Calu3 (cell line): Measurements from ENCODE around the gene DNAJB14. TPM values are rescaled to one million over a fixed set of nuclear protein-coding genes. Genes with fewer than 3 reads are reported as not detected.
A peak's percentile ranks its signal among the peaks of the same experiment; 100 is the strongest.

Experiments used
- Bru-seq: library from RNA; stranded (reverse); fragments of 400-500 nt; gene quantifications from one replicate; lab custom pipeline; 2021; lab: Mats Ljungman, UMichigan
- BruChase-seq, 2 experiments: library from RNA; stranded (reverse); fragments of 400-500 nt; gene quantifications; one replicate each; lab custom pipeline; 2021; lab: Mats Ljungman, UMichigan
- BruUV-seq: library from RNA; stranded (reverse); fragments of 400-500 nt; replicated peaks from 2 replicates; lab custom pipeline; 2021; lab: Mats Ljungman, UMichigan
- CTCF ChIA-PET: fragments of 300-600 bp; sonication (Branson Sonifier 250); formaldehyde crosslinking; loops from one replicate; lab custom pipeline; 2022; ENCODE audit warnings: antibody characterized with exemption; lab: Charles Lee
- DNase-seq: peaks from one replicate; pipeline ENCODE4 v3.0.0; 2022
- H3K27ac Mint-ChIP-seq: one replicate; pipeline ENCODE4 v1.8.0; 2022; ENCODE audit warnings: mixed read lengths; ENCODE audit not compliant: unreplicated experiment
- H3K27me3 Mint-ChIP-seq: one replicate; pipeline ENCODE4 v1.8.0; 2022; ENCODE audit warnings: mixed read lengths; ENCODE audit not compliant: unreplicated experiment
- H3K36me3 Mint-ChIP-seq: one replicate; pipeline ENCODE4 v1.8.0; 2022; ENCODE audit warnings: mild to moderate bottlenecking, moderate library complexity, mixed read lengths; ENCODE audit not compliant: insufficient read depth, unreplicated experiment
- H3K4me1 Mint-ChIP-seq: one replicate; pipeline ENCODE4 v1.8.0; 2022; ENCODE audit warnings: mild to moderate bottlenecking, low read depth, mixed read lengths; ENCODE audit not compliant: unreplicated experiment
- H3K4me3 Mint-ChIP-seq: one replicate; pipeline ENCODE4 v1.8.0; 2022; ENCODE audit warnings: mild to moderate bottlenecking, low read depth, moderate library complexity, mixed read lengths; ENCODE audit not compliant: unreplicated experiment
- H3K9me3 Mint-ChIP-seq: one replicate; pipeline ENCODE4 v1.8.0; 2022; ENCODE audit warnings: low read depth, mixed read lengths; ENCODE audit not compliant: unreplicated experiment
- CTCF ChIP-seq: fragments of 200-600 bp; IDR thresholded peaks from one replicate; pipeline ENCODE4 v1.8.0; 2022; ENCODE audit warnings: antibody characterized with exemption; ENCODE audit not compliant: unreplicated experiment
- intact Hi-C: fragments of 100-400 bp; cut with micrococcal nuclease; formaldehyde crosslinking; loops from one replicate; pipeline ENCODE4 v1.10.0; 2022; ENCODE audit not compliant: unreplicated experiment
- long read RNA-seq: library from polyadenylated mRNA; stranded (forward); transcript quantifications from one replicate; pipeline ENCODE4 v2.0.0, GENCODE V29; 2022
- total RNA-seq: library from RNA; stranded (reverse); gene quantifications from 2 replicates; pipeline ENCODE4 v1.2.3, GENCODE V29; 2022

The DNAJB14 gene
- total RNA-seq (33.0 and 35.4 TPM in 2 replicates), Bru-seq, nascent RNA (percentile 88 among the genes with signal in this experiment), BruChase-seq, experiment 1, labeled RNA remaining after a 6-hour chase (percentile 81 among the genes with signal in this experiment), BruChase-seq, experiment 2, labeled RNA remaining after a 2-hour chase (percentile 85 among the genes with signal in this experiment)
- long read RNA-seq, full-length matches to known transcripts: 9 of 19 reads
- long read RNA-seq, partial matches to known transcripts: 0 of 19 reads
- long read RNA-seq, other reads (novel, unspliced or antisense): 10 of 19 reads

GRCh38 chr4:99946356-99947189 is at the start of gene DNAJB14:
DNAJB14 (minus strand) TSS chr4:99946618; CDS start chr4:99946571, 47 bp downstream.
- CTCF ChIA-PET: no interaction called here
- TF ChIP-seq CTCF: no peak
- H3K9me3 Mint-ChIP-seq: no peaks in the 10 kb centered on the region
- H3K27me3 Mint-ChIP-seq: no peaks in the 10 kb centered on the region
- peak; percentile 80 for DNase-seq
- peak within 1 kb of the TSS; percentile 94 for H3K27ac Mint-ChIP-seq
- peak within 1 kb of the TSS; percentile 94 for H3K4me3 Mint-ChIP-seq
- BruUV-seq: no TSS peak
- peaks cover 6% of the 10 kb centered on the region for H3K4me1 Mint-ChIP-seq
- peaks cover 33% of the 10 kb centered on the region for H3K36me3 Mint-ChIP-seq
- intact Hi-C loops: loop anchor here (5.0 kb wide), 2 partner anchors 49 to 129 kb away; partner anchors contain the start of gene DAPP1

GRCh38 chr4:99991741-99992140 is 45.3 kb upstream of the DNAJB14 start:
- Mint-ChIP-seq H3K4me3 (no peak overlapping the region), H3K36me3 (no peaks in the 10 kb centered on the region), H3K27ac (no peak overlapping the region), H3K4me1 (no peaks in the 10 kb centered on the region), H3K27me3 (no peaks in the 10 kb centered on the region), H3K9me3 (no peaks in the 10 kb centered on the region)
- no peak for DNase-seq
- TF ChIP-seq CTCF: no peak
- intact Hi-C loops: loop anchor here (10.0 kb wide), 1 partner anchor 853 kb away; no protein-coding TSS in a partner anchor
- BruUV-seq: no TSS peak
- CTCF ChIA-PET: no interaction called here

GRCh38 chr4:99987681-99988080 is 41.3 kb upstream of the DNAJB14 start:
- H3K27me3 Mint-ChIP-seq: no peaks in the 10 kb centered on the region
- H3K27ac Mint-ChIP-seq: no peak overlapping the region
- TF ChIP-seq CTCF: no peak

GRCh38 chr4:99986792-99987191 is 40.4 kb upstream of the DNAJB14 start:
- H3K36me3 Mint-ChIP-seq: no peaks in the 10 kb centered on the region

More at GRCh38 chr4:99987681-99988080, 41.3 kb upstream of the DNAJB14 start:
- no peak overlapping the region for H3K4me3 Mint-ChIP-seq
- CTCF ChIA-PET: no interaction called here
- intact Hi-C loops: no loop called here
- DNase-seq: no peak
- BruUV-seq: no TSS peak
- H3K4me1 Mint-ChIP-seq: peaks cover 9% of the 10 kb centered on the region
- H3K36me3 Mint-ChIP-seq: no peaks in the 10 kb centered on the region
- H3K9me3 Mint-ChIP-seq: no peaks in the 10 kb centered on the region

More at GRCh38 chr4:99986792-99987191, 40.4 kb upstream of the DNAJB14 start:
- Mint-ChIP-seq H3K4me3 (no peak overlapping the region), H3K27ac (no peak overlapping the region), H3K9me3 (no peaks in the 10 kb centered on the region), H3K27me3 (no peaks in the 10 kb centered on the region), H3K4me1 (peaks cover 9% of the 10 kb centered on the region)
- TF ChIP-seq CTCF: no peak
- no peak for DNase-seq
- CTCF ChIA-PET: no interaction called here
- intact Hi-C loops: no loop called here
- no TSS peak for BruUV-seq
